Inferior parietal cortex (tissue), 1 donor: ENCODE results near the gene NOS3.
"Not testable (repeated sequence)": the region's sequence is repeated elsewhere in the genome, so short reads cannot be mapped to it uniquely, and the experiment has no call there.

Source experiments
- DNase-seq: peaks from one replicate; pipeline ENCODE4 v3.0.0-alpha.2; 2016; ENCODE audit errors: extremely low spot score

The NOS3 gene

GRCh38 chr7:151000897-151001495 lies 10.2 kb downstream of the NOS3 start:
- no peak for DNase-seq

- DNase-seq: no peak
Measured at GRCh38 chr7:151001546-151001945, 10.7 kb downstream of the NOS3 start.

GRCh38 chr7:151003572-151003971 lies 12.8 kb downstream of the NOS3 start:
- DNase-seq: no peak

- DNase-seq: no peak
Measured at GRCh38 chr7:151005566-151005965, 14.7 kb downstream of the NOS3 start.

DNA sequence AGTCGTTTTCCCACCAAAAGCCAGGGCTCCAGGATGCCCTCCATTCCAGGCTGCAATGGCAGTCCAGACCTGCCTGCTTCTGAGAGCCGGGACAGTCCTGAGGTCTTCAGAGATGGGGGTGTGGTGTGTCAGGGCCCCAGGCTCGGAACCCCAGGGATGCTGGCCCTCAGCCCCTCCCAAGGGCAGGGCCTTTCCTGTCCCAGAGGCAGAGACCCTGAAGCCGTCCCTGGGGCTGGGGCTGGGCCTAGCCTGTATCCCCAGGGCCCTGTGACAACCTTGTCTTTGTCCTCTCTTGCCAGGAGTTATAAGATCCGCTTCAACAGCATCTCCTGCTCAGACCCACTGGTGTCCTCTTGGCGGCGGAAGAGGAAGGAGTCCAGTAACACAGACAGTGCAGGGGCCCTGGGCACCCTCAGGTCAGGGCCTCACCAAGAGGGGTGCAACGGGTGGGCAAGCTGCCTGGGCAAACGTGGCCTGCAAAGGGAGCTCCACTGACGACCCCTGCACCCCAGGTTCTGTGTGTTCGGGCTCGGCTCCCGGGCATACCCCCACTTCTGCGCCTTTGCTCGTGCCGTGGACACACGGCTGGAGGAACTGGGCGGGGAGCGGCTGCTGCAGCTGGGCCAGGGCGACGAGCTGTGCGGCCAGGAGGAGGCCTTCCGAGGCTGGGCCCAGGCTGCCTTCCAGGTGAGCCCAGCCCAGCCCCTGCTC lies 15.9 kb downstream of the NOS3 start:
- no peak for DNase-seq

DNA sequence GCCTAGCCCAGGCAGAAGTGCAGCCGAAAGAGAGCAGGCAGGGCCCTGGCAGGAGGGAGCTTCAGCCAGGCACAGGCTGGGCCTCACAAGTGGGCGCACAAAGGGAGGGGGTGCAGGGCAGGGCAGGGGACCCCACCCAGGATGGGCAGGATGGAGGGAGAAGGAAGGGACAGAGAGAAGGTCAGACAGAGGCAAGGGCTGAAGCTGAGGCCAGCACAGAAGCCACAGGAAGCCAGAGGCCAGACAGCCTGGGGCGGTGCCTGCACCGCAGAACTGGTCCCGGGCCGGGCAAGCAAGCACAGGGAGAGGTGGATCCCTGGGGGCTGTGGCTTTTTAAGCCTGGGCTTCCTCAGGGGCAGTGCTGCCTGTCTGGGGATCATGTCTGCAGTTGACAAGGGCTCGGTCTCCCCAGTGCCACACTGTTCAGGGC lies 16.7 kb downstream of the NOS3 start:
- DNase-seq: no peak

GRCh38 chr7:151008143-151008510 lies 17.3 kb downstream of the NOS3 start:
- no peak for DNase-seq

- DNase-seq: no peak
Measured at GRCh38 chr7:151008511-151009323, 17.9 kb downstream of the NOS3 start.

DNA sequence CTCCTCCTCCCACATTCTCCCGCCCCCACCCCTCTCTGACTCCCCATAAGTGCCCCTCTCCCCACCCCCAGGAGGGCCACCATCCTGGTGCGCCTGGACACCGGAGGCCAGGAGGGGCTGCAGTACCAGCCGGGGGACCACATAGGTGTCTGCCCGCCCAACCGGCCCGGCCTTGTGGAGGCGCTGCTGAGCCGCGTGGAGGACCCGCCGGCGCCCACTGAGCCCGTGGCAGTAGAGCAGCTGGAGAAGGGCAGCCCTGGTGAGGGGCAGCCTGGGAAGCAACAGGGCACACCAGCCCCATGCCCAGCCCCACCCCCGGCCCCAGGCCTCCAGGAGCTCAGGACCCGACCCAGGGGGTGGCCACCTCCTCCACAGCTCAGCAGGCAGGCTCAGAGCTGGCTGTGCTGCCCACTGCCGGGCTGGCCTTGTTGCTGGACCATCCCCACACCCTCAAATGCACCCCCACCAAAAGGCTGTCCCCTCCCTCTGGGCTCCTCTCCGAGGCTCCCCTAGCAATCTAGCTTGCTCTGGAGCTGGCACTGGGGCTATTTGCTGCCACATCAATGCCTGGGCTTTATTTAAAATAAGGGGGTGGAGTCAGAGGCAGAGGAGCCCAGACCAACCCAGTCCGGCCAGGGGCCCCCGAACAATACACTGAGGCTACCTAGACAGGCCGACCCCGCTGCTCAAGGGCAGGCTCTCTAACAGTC lies 18.7 kb downstream of the NOS3 start:
- no peak for DNase-seq

DNA sequence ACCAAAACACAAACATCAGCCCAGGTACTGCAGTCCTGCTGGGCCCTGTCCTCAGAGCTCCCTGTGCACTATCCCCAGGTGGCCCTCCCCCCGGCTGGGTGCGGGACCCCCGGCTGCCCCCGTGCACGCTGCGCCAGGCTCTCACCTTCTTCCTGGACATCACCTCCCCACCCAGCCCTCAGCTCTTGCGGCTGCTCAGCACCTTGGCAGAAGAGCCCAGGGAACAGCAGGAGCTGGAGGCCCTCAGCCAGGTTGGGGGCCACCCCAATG lies 19.2 kb downstream of the NOS3 start:
- no peak for DNase-seq

DNA sequence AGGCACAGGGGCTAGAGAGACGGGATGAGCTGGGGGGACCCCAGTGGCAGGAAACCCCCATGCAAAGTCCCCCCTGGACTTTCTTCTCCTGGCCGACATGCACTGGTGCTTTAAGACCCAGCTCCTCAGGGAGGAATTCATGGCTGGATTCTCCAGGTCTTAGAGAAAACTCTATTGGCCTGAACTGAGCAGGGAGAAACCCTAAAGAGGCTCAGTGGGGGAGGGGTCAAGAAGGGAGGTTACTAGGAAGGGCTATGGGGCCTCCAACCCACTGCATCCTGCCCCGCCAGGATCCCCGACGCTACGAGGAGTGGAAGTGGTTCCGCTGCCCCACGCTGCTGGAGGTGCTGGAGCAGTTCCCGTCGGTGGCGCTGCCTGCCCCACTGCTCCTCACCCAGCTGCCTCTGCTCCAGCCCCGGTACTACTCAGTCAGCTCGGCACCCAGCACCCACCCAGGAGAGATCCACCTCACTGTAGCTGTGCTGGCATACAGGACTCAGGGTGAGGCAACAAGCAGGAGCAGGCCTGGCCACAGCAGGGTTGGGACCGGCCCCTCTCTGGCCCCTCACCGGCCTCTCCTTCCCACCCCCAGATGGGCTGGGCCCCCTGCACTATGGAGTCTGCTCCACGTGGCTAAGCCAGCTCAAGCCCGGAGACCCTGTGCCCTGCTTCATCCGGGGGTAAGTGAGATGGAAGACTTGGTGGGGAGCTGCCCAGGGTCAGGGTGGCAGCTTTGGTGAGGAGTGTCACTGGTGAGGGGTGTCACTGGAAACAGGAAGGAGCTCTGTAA lies 19.7 kb downstream of the NOS3 start:
- no peak for DNase-seq

- no peak for DNase-seq
Measured at GRCh38 chr7:151011097-151011409, 20.2 kb downstream of the NOS3 start.

- not testable (repeated sequence) for DNase-seq
Measured at GRCh38 chr7:151011616-151012015, 20.8 kb downstream of the NOS3 start.

GRCh38 chr7:151012031-151012692 lies 21.3 kb downstream of the NOS3 start:
- DNase-seq: no peak

DNA sequence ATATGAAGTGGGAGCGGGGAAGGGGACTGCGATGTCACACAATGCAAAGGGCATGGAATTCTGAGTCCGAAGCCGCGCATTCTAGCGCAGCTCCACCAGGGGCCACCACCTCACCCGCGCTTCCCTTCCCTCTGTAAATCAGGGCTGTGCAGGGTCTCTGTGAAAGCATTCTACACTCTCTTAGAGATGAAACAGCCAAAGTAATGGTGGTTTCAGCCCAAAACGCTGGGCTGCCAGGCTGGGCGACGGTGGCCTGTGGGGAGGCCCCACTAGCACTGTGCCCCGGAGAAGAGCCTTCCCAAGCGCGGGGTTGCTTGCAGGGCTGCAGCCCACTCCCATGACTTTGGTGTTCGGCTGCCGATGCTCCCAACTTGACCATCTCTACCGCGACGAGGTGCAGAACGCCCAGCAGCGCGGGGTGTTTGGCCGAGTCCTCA lies 22.1 kb downstream of the NOS3 start:
- no peak for DNase-seq

DNA sequence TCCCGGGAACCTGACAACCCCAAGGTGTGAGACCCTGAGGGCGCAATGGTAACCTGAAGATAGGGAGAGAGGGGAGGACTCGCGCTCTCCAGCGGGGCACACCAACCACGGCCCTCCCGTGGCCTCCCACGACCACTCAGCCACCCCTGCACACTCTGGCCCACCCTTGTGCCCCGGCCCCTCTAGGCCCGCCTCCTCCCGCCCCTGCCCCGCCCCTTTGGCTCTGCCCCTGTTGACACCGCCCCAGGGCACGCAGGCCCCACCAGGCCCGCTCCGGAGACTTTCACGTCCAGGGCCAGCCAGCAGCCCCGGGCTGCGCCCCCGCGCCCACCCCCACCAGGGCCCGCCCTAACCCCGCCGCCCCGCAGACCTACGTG lies 22.5 kb downstream of the NOS3 start:
- DNase-seq: no peak

DNA sequence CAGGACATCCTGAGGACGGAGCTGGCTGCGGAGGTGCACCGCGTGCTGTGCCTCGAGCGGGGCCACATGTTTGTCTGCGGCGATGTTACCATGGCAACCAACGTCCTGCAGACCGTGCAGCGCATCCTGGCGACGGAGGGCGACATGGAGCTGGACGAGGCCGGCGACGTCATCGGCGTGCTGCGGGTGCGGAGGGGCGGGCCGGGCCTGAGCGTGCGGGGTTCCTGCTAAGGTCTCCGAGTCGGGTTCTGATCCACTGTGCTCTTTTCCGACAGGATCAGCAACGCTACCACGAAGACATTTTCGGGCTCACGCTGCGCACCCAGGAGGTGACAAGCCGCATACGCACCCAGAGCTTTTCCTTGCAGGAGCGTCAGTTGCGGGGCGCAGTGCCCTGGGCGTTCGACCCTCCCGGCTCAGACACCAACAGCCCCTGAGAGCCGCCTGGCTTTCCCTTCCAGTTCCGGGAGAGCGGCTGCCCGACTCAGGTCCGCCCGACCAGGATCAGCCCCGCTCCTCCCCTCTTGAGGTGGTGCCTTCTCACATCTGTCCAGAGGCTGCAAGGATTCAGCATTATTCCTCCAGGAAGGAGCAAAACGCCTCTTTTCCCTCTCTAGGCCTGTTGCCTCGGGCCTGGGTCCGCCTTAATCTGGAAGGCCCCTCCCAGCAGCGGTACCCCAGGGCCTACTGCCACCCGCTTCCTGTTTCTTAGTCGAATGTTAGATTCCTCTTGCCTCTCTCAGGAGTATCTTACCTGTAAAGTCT lies 23.1 kb downstream of the NOS3 start:
- DNase-seq: no peak

- no peak for DNase-seq
Measured at GRCh38 chr7:151014950-151015349, 24.1 kb downstream of the NOS3 start.

DNA sequence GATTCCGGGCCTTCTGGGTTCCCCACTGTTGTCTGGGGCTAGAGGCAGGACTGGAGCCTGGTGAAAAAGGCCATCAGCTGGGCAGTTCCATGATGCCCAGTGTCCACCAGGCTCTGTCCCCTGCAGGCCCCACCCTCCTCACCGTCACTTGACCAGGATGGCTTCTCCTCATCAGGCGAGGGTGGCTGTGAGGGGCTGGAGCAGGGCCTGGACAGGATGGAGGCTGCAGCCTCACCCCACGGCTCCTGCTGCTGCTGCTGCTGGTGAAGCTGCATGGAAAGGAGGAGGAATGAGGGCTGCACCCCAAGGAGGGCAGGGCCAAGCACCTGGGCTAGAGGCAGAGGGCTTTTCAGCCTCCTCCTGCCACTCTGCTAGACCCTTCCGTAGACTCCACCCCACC lies 25.1 kb downstream of the NOS3 start:
- no peak for DNase-seq

GRCh38 chr7:151016505-151016904 lies 25.7 kb downstream of the NOS3 start:
- no peak for DNase-seq

- no peak for DNase-seq
Measured at GRCh38 chr7:151016942-151017341, 26.1 kb downstream of the NOS3 start.
